Fibroblast of villous mesenchyme (primary cell): ENCODE data around the gene CCDC88B. TPM values are rescaled to one million over a fixed set of nuclear protein-coding genes. Genes with fewer than 3 reads are reported as not detected.

ENCODE experiments used
- DNase-seq: peaks from one replicate; pipeline ENCODE4 v3.0.0-alpha.2; 2010; ENCODE audit warnings: low read depth
- H3K4me3 ChIP-seq: 2 replicates; pipeline ENCODE4 v1.5.1; 2011; ENCODE audit warnings: low read depth, mild to moderate bottlenecking, low read length
- CTCF ChIP-seq: IDR thresholded peaks from 2 replicates; pipeline ENCODE4 v1.5.1; 2012; ENCODE audit warnings: low read depth, mild to moderate bottlenecking, low read length; ENCODE audit not compliant: insufficient read depth
- total RNA-seq: library from RNA; depleted of rRNA; stranded (reverse); fragments of >200 nt; gene quantifications from 2 replicates; pipeline ENCODE4 v1.2.3, GENCODE V29; 2012

The CCDC88B gene
- total RNA-seq, 1 donor = 1.7 TPM

- no peak for TF ChIP-seq CTCF
- peak within 1 kb of the TSS; percentile 49 for H3K4me3 ChIP-seq
- DNase-seq = no peak
These were observed 40.0 kb upstream of the CCDC88B start, which contains the start of gene CATSPERZ for GRCh38 chr11:64299847-64300648. TSS of gene CATSPERZ (plus strand) at chr11:64300358. CDS start at chr11:64300411, 53 bp downstream.

- DNase-seq = no peak
- no peak for TF ChIP-seq CTCF
- H3K4me3 ChIP-seq = no peak overlapping the region
These were observed 36.6 kb upstream of the CCDC88B start for GRCh38 chr11:64303109-64304031.

GRCh38 chr11:64304032-64304315 lies 36.0 kb upstream of the CCDC88B start:
- no peak overlapping the region for H3K4me3 ChIP-seq

GRCh38 chr11:64304316-64305072 lies 35.5 kb upstream of the CCDC88B start:
- peak; percentile 92 for DNase-seq
- TF ChIP-seq CTCF = peak; percentile 87
- peak overlapping the region; percentile 70 for H3K4me3 ChIP-seq

More at GRCh38 chr11:64304032-64304315, 36.0 kb upstream of the CCDC88B start:
- no peak for TF ChIP-seq CTCF
- no peak for DNase-seq

- no peak for TF ChIP-seq CTCF
- peak; percentile 98 for DNase-seq
- H3K4me3 ChIP-seq = peak within 1 kb of the TSS; percentile 77
These were observed 34.8 kb upstream of the CCDC88B start, which contains the start of gene ESRRA for GRCh38 chr11:64305075-64305690. TSS of gene ESRRA (plus strand) at chr11:64305524. CDS start at chr11:64307180, 1,656 bp downstream.
